Measurements from ENCODE around the gene PDE11A. TPM values are rescaled to one million over a fixed set of nuclear protein-coding genes. Genes with fewer than 3 reads are reported as not detected.

PDE11A gene
- total and polyA plus RNA-seq, 2 experiments from 2014 or later: 0.34 to 0.86 TPM

- no peaks in the 10 kb centered on the region for H3K27me3 ChIP-seq (replicated peaks; ENCODE audit: insufficient read depth)
- H3F3A ChIP-seq (ENCODE audit: insufficient read depth): no peaks in the 10 kb centered on the region
- no peaks in the 10 kb centered on the region for H3K9me2 ChIP-seq (ENCODE audit: insufficient read depth)
- no peak overlapping the region for H3K4me2 ChIP-seq (ENCODE audit: unreplicated experiment)
- no peak for DNase-seq
- in situ Hi-C loops (cut with MboI): no loop called here
- no peak overlapping the region for H3K4me3 ChIP-seq
- no peaks in the 10 kb centered on the region for H3K36me3 ChIP-seq (ENCODE audit: low read depth)
- H3K79me2 ChIP-seq (ENCODE audit: insufficient read depth): no peaks in the 10 kb centered on the region
- 0% methylated on average over 1 of the region's 1 CpG for WGBS, 2 experiments (ENCODE audit: low coverage in 1 of 2, low lambda C conversion rate in 2 of 2, missing lambda C conversion rate in 2 of 2)
- no peak overlapping the region for H2AFZ ChIP-seq
- no peaks in the 10 kb centered on the region for H3K4me1 ChIP-seq (ENCODE audit: insufficient read depth)
- H3K9me3 ChIP-seq (ENCODE audit: low read depth): no peaks in the 10 kb centered on the region
- H4K20me1 ChIP-seq (ENCODE audit: insufficient read depth): no peaks in the 10 kb centered on the region
- no peak overlapping the region for H3K27ac ChIP-seq
- no peak for TF ChIP-seq EZH2phosphoT487 (IDR thresholded peaks at IDR 0.05; ENCODE audit: insufficient read depth, low read depth)
- no peak for TF ChIP-seq EZH2 (IDR thresholded peaks at IDR 0.05; ENCODE audit: insufficient read depth, poor library complexity, severe bottlenecking)
- no peak overlapping the region for H3K9ac ChIP-seq
These were observed 381.4 kb downstream of the PDE11A start for GRCh38 chr2:177691177-177691576.

DNA sequence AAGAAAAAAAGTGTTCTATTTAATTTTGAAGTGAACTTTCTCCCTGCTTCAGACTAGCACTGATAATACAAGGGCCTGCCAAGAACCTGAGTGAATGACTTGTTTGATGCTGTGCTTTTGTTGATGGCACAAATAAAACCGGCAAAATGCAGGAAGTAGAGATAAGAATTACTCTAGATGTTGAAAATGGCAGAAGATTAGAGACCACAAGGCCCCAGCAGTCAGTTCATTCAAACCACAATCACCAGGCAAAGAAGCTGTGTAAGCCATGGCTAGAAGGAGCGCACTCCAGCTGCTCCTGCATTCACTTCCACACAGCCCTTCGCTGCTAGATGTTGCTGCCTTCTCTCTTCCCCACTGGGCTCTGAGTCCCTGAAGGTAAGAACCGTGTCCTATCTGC is 383.0 kb downstream of the PDE11A start:
- no peak overlapping the region for H2AFZ ChIP-seq
- H3K4me3 ChIP-seq: no peak overlapping the region
- H3K4me1 ChIP-seq (ENCODE audit: insufficient read depth): no peaks in the 10 kb centered on the region
- no peaks in the 10 kb centered on the region for H3K9me2 ChIP-seq (ENCODE audit: insufficient read depth)
- no peak overlapping the region for H3K27ac ChIP-seq
- in situ Hi-C loops (cut with MboI): no loop called here
- H4K20me1 ChIP-seq (ENCODE audit: insufficient read depth): no peaks in the 10 kb centered on the region
- TF ChIP-seq EZH2 (IDR thresholded peaks at IDR 0.05; ENCODE audit: insufficient read depth, poor library complexity, severe bottlenecking): no peak
- no peak for TF ChIP-seq EZH2phosphoT487 (IDR thresholded peaks at IDR 0.05; ENCODE audit: insufficient read depth, low read depth)
- H3F3A ChIP-seq (ENCODE audit: insufficient read depth): no peaks in the 10 kb centered on the region
- no peaks in the 10 kb centered on the region for H3K36me3 ChIP-seq (ENCODE audit: low read depth)
- no peaks in the 10 kb centered on the region for H3K79me2 ChIP-seq (ENCODE audit: insufficient read depth)
- H3K9ac ChIP-seq: no peak overlapping the region
- H3K4me2 ChIP-seq (ENCODE audit: unreplicated experiment): no peak overlapping the region
- no peaks in the 10 kb centered on the region for H3K9me3 ChIP-seq (ENCODE audit: low read depth)
- no peak for DNase-seq
- H3K27me3 ChIP-seq (replicated peaks; ENCODE audit: insufficient read depth): no peaks in the 10 kb centered on the region
- WGBS, 2 experiments (ENCODE audit: low coverage in 1 of 2, low lambda C conversion rate in 2 of 2, missing lambda C conversion rate in 2 of 2): 44 to 50% methylated on average over 4 of the region's 4 CpGs

DNA sequence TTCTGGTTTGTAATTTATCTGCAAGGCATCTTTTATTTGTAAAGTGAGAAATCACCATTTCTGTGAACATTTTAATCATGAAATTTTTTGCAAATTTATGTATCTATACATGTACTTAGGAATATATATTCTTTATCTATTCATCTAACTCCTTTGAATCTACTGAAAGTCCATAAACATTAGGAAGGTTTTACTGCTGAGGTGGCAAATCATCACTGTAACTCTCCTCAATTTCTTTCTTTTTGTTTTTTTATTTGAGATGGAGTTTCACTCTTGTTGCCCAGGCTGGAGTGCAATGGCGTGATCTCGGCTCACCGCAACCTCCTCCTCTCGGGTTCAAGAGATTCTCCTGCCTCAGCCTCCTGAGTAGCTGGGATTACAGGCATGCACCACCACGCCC is 383.7 kb downstream of the PDE11A start:
- H3K9me2 ChIP-seq (ENCODE audit: insufficient read depth): no peaks in the 10 kb centered on the region
- no peaks in the 10 kb centered on the region for H3K36me3 ChIP-seq (ENCODE audit: low read depth)
- H3K27ac ChIP-seq: no peak overlapping the region
- no peak for TF ChIP-seq EZH2phosphoT487 (IDR thresholded peaks at IDR 0.05; ENCODE audit: insufficient read depth, low read depth)
- TF ChIP-seq EZH2 (IDR thresholded peaks at IDR 0.05; ENCODE audit: insufficient read depth, poor library complexity, severe bottlenecking): no peak
- in situ Hi-C loops (cut with MboI): no loop called here
- no peak for DNase-seq
- no peak overlapping the region for H3K9ac ChIP-seq
- H3K79me2 ChIP-seq (ENCODE audit: insufficient read depth): no peaks in the 10 kb centered on the region
- H3K4me3 ChIP-seq: no peak overlapping the region
- H3K4me1 ChIP-seq (ENCODE audit: insufficient read depth): no peaks in the 10 kb centered on the region
- no peaks in the 10 kb centered on the region for H4K20me1 ChIP-seq (ENCODE audit: insufficient read depth)
- no peaks in the 10 kb centered on the region for H3K9me3 ChIP-seq (ENCODE audit: low read depth)
- no peaks in the 10 kb centered on the region for H3K27me3 ChIP-seq (replicated peaks; ENCODE audit: insufficient read depth)
- 66 to 71% methylated on average over 5 of the region's 5 CpGs for WGBS, 2 experiments (ENCODE audit: low coverage in 1 of 2, low lambda C conversion rate in 2 of 2, missing lambda C conversion rate in 2 of 2)
- H2AFZ ChIP-seq: no peak overlapping the region
- H3F3A ChIP-seq (ENCODE audit: insufficient read depth): no peaks in the 10 kb centered on the region
- no peak overlapping the region for H3K4me2 ChIP-seq (ENCODE audit: unreplicated experiment)

DNA sequence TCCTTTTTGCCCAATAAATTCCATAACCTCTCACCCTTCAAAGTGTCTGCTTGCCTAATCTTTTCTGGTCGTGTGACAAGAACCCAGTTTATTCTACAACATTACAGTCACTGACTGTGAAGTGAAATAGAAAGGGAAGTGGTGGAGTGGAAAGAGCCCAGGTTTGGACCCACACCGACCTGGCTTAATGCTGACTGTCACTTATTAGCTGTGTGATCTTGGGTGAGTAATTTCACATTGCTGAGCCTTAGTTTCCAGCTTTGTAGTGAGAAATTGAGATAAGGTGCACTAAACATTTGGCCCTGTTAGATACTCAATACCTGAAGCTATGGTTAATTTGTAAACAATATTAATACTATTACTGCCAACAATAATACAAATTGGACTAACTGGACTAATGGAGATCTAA is 388.9 kb downstream of the PDE11A start:
- DNase-seq: no peak
- no peaks in the 10 kb centered on the region for H3K9me2 ChIP-seq (ENCODE audit: insufficient read depth)
- 11 to 20% methylated on average over 2 of the region's 2 CpGs for WGBS, 2 experiments (ENCODE audit: low coverage in 1 of 2, low lambda C conversion rate in 2 of 2, missing lambda C conversion rate in 2 of 2)
- no peak overlapping the region for H3K4me3 ChIP-seq
- no peaks in the 10 kb centered on the region for H3F3A ChIP-seq (ENCODE audit: insufficient read depth)
- H4K20me1 ChIP-seq (ENCODE audit: insufficient read depth): no peaks in the 10 kb centered on the region
- TF ChIP-seq EZH2 (IDR thresholded peaks at IDR 0.05; ENCODE audit: insufficient read depth, poor library complexity, severe bottlenecking): no peak
- TF ChIP-seq EZH2phosphoT487 (IDR thresholded peaks at IDR 0.05; ENCODE audit: insufficient read depth, low read depth): no peak
- H3K36me3 ChIP-seq (ENCODE audit: low read depth): no peaks in the 10 kb centered on the region
- in situ Hi-C loops (cut with MboI): no loop called here
- H3K9me3 ChIP-seq (ENCODE audit: low read depth): no peaks in the 10 kb centered on the region
- H2AFZ ChIP-seq: no peak overlapping the region
- no peaks in the 10 kb centered on the region for H3K79me2 ChIP-seq (ENCODE audit: insufficient read depth)
- no peaks in the 10 kb centered on the region for H3K4me1 ChIP-seq (ENCODE audit: insufficient read depth)
- H3K4me2 ChIP-seq (ENCODE audit: unreplicated experiment): no peak overlapping the region
- H3K27me3 ChIP-seq (replicated peaks; ENCODE audit: insufficient read depth): 0 out of 2 replicates have a peak, but pooled peaks cover 4% of the 10 kb centered on the region
- no peak overlapping the region for H3K9ac ChIP-seq
- H3K27ac ChIP-seq: no peak overlapping the region

Measured in GM23248 (cell line).